Caco-2 (cell line): ENCODE data around the gene GZMH. TPM values are rescaled to one million over a fixed set of nuclear protein-coding genes. Genes with fewer than 3 reads are reported as not detected.

Experiments used
- BruUV-seq: library from RNA; stranded (reverse); fragments of 400-500 nt; replicated peaks from 2 replicates; lab custom pipeline; 2021; lab: Mats Ljungman, UMichigan
- CTCF ChIA-PET: fragments of 300-600 bp; sonication (Branson Sonifier 250); formaldehyde crosslinking; loops from one replicate; lab custom pipeline; 2022; ENCODE audit warnings: antibody characterized with exemption; lab: Charles Lee
- POLR2A ChIA-PET: fragments of 300-600 bp; sonication (Branson Sonifier 250); formaldehyde crosslinking; loops from one replicate; lab custom pipeline; 2022; ENCODE audit warnings: antibody characterized with exemption; lab: Charles Lee
- DNase-seq, 2 experiments: peaks; one replicate each; pipeline versions ENCODE4 v3.0.0 to v3.0.0-alpha.2; 2020 to 2022
- H3K27me3 ChIP-seq: replicated peaks from 2 replicates; pipeline ENCODE4 v1.6.0; 2011; ENCODE audit warnings: low read length; ENCODE audit not compliant: control insufficient read depth, insufficient read depth
- H3K36me3 ChIP-seq: 2 replicates; pipeline ENCODE4 v1.5.1; 2011; ENCODE audit warnings: low read length; ENCODE audit not compliant: control insufficient read depth, insufficient read depth
- H3K4me1 ChIP-seq: fragments of 250-450 bp; sonication (Bioruptor Pico); 2 replicates; pipeline ENCODE4 v1.5.1; 2020; ENCODE audit warnings: mild to moderate bottlenecking
- H3K4me3 ChIP-seq: 2 replicates; pipeline ENCODE4 v1.5.1; 2011; ENCODE audit warnings: low read depth, mild to moderate bottlenecking, control low read depth, low read length
- H3K9me3 ChIP-seq: fragments of 250-450 bp; sonication (Bioruptor Pico); 2 replicates; pipeline ENCODE4 v1.5.1; 2020; ENCODE audit warnings: mild to moderate bottlenecking, moderate library complexity
- H3K27ac Mint-ChIP-seq: one replicate; pipeline ENCODE4 v1.8.0; 2022; ENCODE audit warnings: mixed read lengths; ENCODE audit not compliant: unreplicated experiment
- H3K27me3 Mint-ChIP-seq: one replicate; pipeline ENCODE4 v1.8.0; 2022; ENCODE audit warnings: mixed read lengths; ENCODE audit not compliant: insufficient read depth, unreplicated experiment
- H3K36me3 Mint-ChIP-seq: one replicate; pipeline ENCODE4 v1.8.0; 2022; ENCODE audit warnings: mild to moderate bottlenecking, mixed read lengths; ENCODE audit not compliant: insufficient read depth, unreplicated experiment
- H3K4me1 Mint-ChIP-seq: one replicate; pipeline ENCODE4 v1.8.0; 2022; ENCODE audit warnings: low read depth, mixed read lengths; ENCODE audit not compliant: unreplicated experiment
- H3K4me3 Mint-ChIP-seq: one replicate; pipeline ENCODE4 v1.8.0; 2022; ENCODE audit warnings: mild to moderate bottlenecking, moderate library complexity, mixed read lengths; ENCODE audit not compliant: unreplicated experiment
- H3K9me3 Mint-ChIP-seq: one replicate; pipeline ENCODE4 v1.8.0; 2022; ENCODE audit warnings: mixed read lengths; ENCODE audit not compliant: unreplicated experiment
- intact Hi-C: fragments of 100-400 bp; cut with micrococcal nuclease; formaldehyde crosslinking; loops from one replicate; pipeline ENCODE4 v1.10.0; 2022; ENCODE audit not compliant: unreplicated experiment
- total RNA-seq: library from RNA; stranded (reverse); gene quantifications from 2 replicates; pipeline ENCODE4 v1.2.3, GENCODE V29; 2022
- TF ChIP-seq, protein P1 (sequence below), 2 experiments: fragments of 200-600 bp in 1 of 2; IDR thresholded peaks; 1 replicate in 1 of 2; 2 replicates in 1 of 2; pipeline versions ENCODE4 v1.5.1 to v1.8.0; 2011 to 2022; ENCODE audit warnings: antibody characterized with exemption in 1 of 2, control low read depth in 1 of 2, inconsistent platforms in 1 of 2, low read depth in 1 of 2, low read length in 1 of 2, mild to moderate bottlenecking in 1 of 2, moderate library complexity in 1 of 2; ENCODE audit not compliant: insufficient read depth in 1 of 2, severe bottlenecking in 1 of 2, unreplicated experiment in 1 of 2

GZMH gene
- total RNA-seq, 1 experiment from 2014 or later = not detected

DNA sequence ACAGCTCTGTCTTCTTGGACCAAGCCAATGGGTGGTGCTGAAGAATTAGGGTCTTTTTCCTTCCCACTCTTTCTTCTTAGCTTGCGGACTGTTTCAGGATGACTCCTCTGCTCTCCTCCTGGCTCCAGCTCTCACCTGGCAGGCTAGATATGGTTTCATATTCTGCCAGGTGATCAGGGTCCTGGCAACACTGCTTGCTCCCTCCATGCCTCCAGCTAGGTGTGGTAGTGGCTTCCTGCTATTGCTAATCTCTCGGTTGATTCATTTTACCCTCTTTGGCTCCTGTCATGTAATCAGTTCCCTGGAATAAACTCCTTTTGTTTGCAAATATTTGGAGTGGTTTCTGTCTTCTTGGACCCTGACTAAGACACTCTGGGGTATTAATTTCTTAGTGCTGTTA lies 4.3 kb upstream of the GZMH start:
- Histone ChIP-seq H3K9me3 (no peaks in the 10 kb centered on the region), H3K4me3 (no peak overlapping the region), H3K36me3 (no peaks in the 10 kb centered on the region), H3K27me3 (no peaks in the 10 kb centered on the region; the same call in 1 of the 2 replicates), H3K4me1 (no peaks in the 10 kb centered on the region)
- CTCF ChIA-PET = no interaction called here
- Mint-ChIP-seq H3K27me3 (peaks cover 9% of the 10 kb centered on the region), H3K9me3 (no peaks in the 10 kb centered on the region), H3K27ac (no peak overlapping the region), H3K4me1 (no peaks in the 10 kb centered on the region), H3K36me3 (no peaks in the 10 kb centered on the region), H3K4me3 (no peak overlapping the region)
- no peak for DNase-seq
- intact Hi-C loops = no loop called here
- TF ChIP-seq, protein P1, sequence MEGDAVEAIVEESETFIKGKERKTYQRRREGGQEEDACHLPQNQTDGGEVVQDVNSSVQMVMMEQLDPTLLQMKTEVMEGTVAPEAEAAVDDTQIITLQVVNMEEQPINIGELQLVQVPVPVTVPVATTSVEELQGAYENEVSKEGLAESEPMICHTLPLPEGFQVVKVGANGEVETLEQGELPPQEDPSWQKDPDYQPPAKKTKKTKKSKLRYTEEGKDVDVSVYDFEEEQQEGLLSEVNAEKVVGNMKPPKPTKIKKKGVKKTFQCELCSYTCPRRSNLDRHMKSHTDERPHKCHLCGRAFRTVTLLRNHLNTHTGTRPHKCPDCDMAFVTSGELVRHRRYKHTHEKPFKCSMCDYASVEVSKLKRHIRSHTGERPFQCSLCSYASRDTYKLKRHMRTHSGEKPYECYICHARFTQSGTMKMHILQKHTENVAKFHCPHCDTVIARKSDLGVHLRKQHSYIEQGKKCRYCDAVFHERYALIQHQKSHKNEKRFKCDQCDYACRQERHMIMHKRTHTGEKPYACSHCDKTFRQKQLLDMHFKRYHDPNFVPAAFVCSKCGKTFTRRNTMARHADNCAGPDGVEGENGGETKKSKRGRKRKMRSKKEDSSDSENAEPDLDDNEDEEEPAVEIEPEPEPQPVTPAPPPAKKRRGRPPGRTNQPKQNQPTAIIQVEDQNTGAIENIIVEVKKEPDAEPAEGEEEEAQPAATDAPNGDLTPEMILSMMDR (IDR thresholded peaks at IDR 0.05; ENCODE audit: insufficient read depth in 1 of 2, low read depth in 1 of 2, low read length in 1 of 2, severe bottlenecking in 1 of 2, unreplicated experiment in 1 of 2) = no peak
- POLR2A ChIA-PET = no interaction called here
- no TSS peak for BruUV-seq

DNA sequence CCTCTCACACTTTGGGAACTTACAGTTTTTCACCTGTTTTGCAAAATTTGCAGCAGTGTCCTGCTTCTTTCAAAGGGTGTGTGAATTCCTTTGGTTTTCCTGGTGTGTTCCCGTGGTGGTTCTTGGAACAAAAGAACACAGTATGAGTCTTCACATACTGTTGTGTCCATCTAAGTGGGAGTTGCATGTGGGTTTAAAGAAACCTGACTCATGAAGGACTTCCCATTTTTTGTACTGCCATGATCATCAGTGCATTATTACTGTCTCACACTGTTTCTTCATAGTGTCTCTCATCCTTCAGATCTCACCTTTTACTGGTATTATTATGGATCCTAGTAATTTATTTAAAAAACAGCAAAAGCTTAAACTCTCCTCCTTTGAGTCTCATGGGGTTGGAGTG lies 3.8 kb upstream of the GZMH start:
- H3K27me3 Mint-ChIP-seq = peaks cover 9% of the 10 kb centered on the region
- POLR2A ChIA-PET = no interaction called here
- H3K36me3 ChIP-seq = no peaks in the 10 kb centered on the region
- no peak overlapping the region for H3K4me3 Mint-ChIP-seq
- H3K36me3 Mint-ChIP-seq = no peaks in the 10 kb centered on the region
- H3K27ac Mint-ChIP-seq = no peak overlapping the region
- H3K9me3 Mint-ChIP-seq = no peaks in the 10 kb centered on the region
- no peaks in the 10 kb centered on the region; the same call in 1 of the 2 replicates for H3K27me3 ChIP-seq
- H3K9me3 ChIP-seq = no peaks in the 10 kb centered on the region
- no peak overlapping the region for H3K4me3 ChIP-seq
- no peaks in the 10 kb centered on the region for H3K4me1 Mint-ChIP-seq
- no peaks in the 10 kb centered on the region for H3K4me1 ChIP-seq
- no TSS peak for BruUV-seq
- TF ChIP-seq, protein P1 (IDR thresholded peaks at IDR 0.05; ENCODE audit: insufficient read depth in 1 of 2, low read depth in 1 of 2, low read length in 1 of 2, severe bottlenecking in 1 of 2, unreplicated experiment in 1 of 2) = no peak
- intact Hi-C loops = no loop called here
- CTCF ChIA-PET = no interaction called here
- DNase-seq = no peak

DNA sequence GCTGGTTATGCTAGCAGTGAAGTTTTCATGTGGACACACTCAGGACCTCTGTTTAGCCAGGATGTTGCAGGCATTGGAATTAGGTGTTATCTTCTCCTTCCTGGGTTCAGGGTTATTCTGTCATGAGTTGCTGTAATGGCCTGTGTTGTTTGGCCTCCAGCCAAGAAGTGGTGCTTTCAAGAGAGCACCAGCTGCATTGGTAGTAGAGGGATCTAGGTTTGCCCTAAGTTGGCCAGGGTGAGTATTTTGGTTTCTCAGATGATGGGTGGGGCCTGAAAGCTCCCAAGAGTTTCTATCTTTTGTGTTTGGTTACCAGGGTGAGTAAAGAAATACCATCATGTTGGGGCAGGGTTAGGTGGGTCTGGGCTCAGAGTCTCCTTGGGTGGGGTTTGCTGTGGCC lies 2.7 kb upstream of the GZMH start:
- TF ChIP-seq, protein P1 (IDR thresholded peaks at IDR 0.05; ENCODE audit: insufficient read depth in 1 of 2, low read depth in 1 of 2, low read length in 1 of 2, severe bottlenecking in 1 of 2, unreplicated experiment in 1 of 2) = no peak
- BruUV-seq = no TSS peak
- H3K27me3 ChIP-seq = no peaks in the 10 kb centered on the region; the same call in 1 of the 2 replicates
- H3K36me3 ChIP-seq = no peaks in the 10 kb centered on the region
- CTCF ChIA-PET = no interaction called here
- POLR2A ChIA-PET = no interaction called here
- Mint-ChIP-seq H3K4me1 (no peaks in the 10 kb centered on the region), H3K36me3 (no peaks in the 10 kb centered on the region), H3K4me3 (no peak overlapping the region), H3K9me3 (no peaks in the 10 kb centered on the region), H3K27ac (no peak overlapping the region), H3K27me3 (peaks cover 9% of the 10 kb centered on the region)
- H3K9me3 ChIP-seq = no peaks in the 10 kb centered on the region
- no peaks in the 10 kb centered on the region for H3K4me1 ChIP-seq
- H3K4me3 ChIP-seq = no peak overlapping the region
- no peak for DNase-seq
- intact Hi-C loops = no loop called here
